ENCODE data around the gene ITPK1. TPM values are rescaled to one million over a fixed set of nuclear protein-coding genes. Genes with fewer than 3 reads are reported as not detected.

The ITPK1 gene
- total and polyA plus RNA-seq, 2 donors (not counting 3 experiments of a cell fraction or from before 2014, with no cell fraction given) = 39.6 to 51.8 TPM

DNA sequence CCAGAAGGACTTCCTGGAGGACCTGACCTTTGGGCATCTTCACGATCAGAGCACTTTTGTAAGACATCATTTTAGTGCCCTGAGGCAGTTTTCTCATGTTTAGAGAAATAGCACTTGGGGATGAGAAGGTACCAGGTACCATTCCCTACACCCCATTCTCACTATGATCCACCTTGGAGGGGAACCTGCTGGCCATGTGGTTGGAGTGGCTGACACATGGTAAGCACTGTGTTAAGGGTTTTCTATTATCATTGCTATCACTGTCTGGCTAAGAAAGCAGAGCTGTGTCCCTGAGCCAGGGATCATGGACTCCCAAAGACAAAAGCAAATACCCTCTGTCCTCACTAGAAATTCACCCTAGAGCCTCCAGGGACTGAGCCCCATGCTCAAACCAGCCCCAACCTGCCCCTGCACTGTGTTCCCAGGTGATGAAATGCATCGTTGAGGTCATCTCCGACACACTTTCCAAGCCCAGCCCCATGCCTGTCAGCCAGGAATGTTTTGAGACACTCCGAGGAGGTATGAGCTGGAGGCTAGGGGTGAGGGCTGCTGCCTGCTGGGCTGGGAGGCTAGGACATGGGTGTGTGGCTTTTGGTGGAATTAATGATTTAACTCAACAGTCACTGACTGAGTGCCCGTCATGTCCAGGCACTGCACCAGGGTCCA, 189.4 kb downstream of the ITPK1 start:
- dilution Hi-C loops (cut with MboI; ENCODE audit: extremely low pct_ligation_motif_present, low sequenced_read_pairs) = no loop called here
- Histone ChIP-seq H3K79me2 (ENCODE audit: control insufficient read depth, insufficient read depth, low read length) (no peaks in the 10 kb centered on the region), H2AFZ (ENCODE audit: low read depth, low read length) (no peak overlapping the region), H3K9me3 (replicated peaks; ENCODE audit: control insufficient read depth, insufficient read depth, low read length) (no peaks in the 10 kb centered on the region), H3K4me3 (replicated peaks in 1 of 3; ENCODE audit: insufficient read depth in 1 of 3, low read depth in 1 of 3, low read length in 3 of 3) (no peak overlapping the region), H3K9me1 (replicated peaks; ENCODE audit: control insufficient read depth, extremely low read depth, insufficient read depth, low read length) (no peaks in the 10 kb centered on the region), H3K4me1 (ENCODE audit: control insufficient read depth, extremely low read depth, insufficient read depth, low read length) (no peaks in the 10 kb centered on the region), H4K20me1 (replicated peaks; ENCODE audit: control insufficient read depth, extremely low read depth, insufficient read depth, low read length) (no peaks in the 10 kb centered on the region), H3K27me3 (ENCODE audit: control insufficient read depth in 2 of 2, insufficient read depth in 2 of 2, low read length in 2 of 2) (peaks cover 5 to 6% of the 10 kb centered on the region in 2 experiments), H3K4me2 (ENCODE audit: insufficient read depth, low read length) (no peak overlapping the region), H3K36me3 (ENCODE audit: control insufficient read depth in 2 of 2, extremely low read depth in 1 of 2, insufficient read depth in 2 of 2, low read length in 2 of 2) (no peaks in the 10 kb centered on the region), H3K9ac (replicated peaks; ENCODE audit: extremely low read depth, insufficient read depth, low read length) (no peak overlapping the region), H3K27ac (ENCODE audit: insufficient read depth, low read depth, low read length) (no peak overlapping the region)
- ChIA-PET CTCF (interaction anchor here (1.2 kb wide), 1 partner anchor 20 kb away, joined by 3 read pairs; no protein-coding TSS in a partner anchor), POLR2A (no interaction called here)
- DNase-seq (ENCODE audit: low read depth, low spot score) = no peak
- intact Hi-C loops (cut with micrococcal nuclease) = no loop called here
- BruUV-seq (replicated peaks) = no TSS peak
- no peak for TF ChIP-seq GATA2 (IDR thresholded peaks at IDR 0.05; ENCODE audit: insufficient read depth, insufficient read length, low read depth, low read length)
- no peak for TF ChIP-seq MYC (IDR thresholded peaks at IDR 0.05; ENCODE audit: low read depth, low read length)
- TF ChIP-seq, protein P1, sequence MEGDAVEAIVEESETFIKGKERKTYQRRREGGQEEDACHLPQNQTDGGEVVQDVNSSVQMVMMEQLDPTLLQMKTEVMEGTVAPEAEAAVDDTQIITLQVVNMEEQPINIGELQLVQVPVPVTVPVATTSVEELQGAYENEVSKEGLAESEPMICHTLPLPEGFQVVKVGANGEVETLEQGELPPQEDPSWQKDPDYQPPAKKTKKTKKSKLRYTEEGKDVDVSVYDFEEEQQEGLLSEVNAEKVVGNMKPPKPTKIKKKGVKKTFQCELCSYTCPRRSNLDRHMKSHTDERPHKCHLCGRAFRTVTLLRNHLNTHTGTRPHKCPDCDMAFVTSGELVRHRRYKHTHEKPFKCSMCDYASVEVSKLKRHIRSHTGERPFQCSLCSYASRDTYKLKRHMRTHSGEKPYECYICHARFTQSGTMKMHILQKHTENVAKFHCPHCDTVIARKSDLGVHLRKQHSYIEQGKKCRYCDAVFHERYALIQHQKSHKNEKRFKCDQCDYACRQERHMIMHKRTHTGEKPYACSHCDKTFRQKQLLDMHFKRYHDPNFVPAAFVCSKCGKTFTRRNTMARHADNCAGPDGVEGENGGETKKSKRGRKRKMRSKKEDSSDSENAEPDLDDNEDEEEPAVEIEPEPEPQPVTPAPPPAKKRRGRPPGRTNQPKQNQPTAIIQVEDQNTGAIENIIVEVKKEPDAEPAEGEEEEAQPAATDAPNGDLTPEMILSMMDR (IDR thresholded peaks at IDR 0.05; ENCODE audit: extremely low read depth in 1 of 2, insufficient read depth in 1 of 2, low read depth in 1 of 2, low read length in 2 of 2) = no peak
- TF ChIP-seq, protein P2, sequence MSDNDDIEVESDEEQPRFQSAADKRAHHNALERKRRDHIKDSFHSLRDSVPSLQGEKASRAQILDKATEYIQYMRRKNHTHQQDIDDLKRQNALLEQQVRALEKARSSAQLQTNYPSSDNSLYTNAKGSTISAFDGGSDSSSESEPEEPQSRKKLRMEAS (IDR thresholded peaks at IDR 0.05; ENCODE audit: insufficient read depth, insufficient read length) = no peak
- TF ChIP-seq POLR2AphosphoS5 (IDR thresholded peaks at IDR 0.05; ENCODE audit: insufficient read depth, low read depth, low read length) = no peak
- no peak for TF ChIP-seq FOS (IDR thresholded peaks at IDR 0.05; ENCODE audit: borderline replicate concordance, insufficient read depth, low read length)
- no peak for TF ChIP-seq JUN (IDR thresholded peaks at IDR 0.05; ENCODE audit: borderline replicate concordance, insufficient read depth, insufficient read length, low read depth)
- no peak for TF ChIP-seq EZH2 (IDR thresholded peaks at IDR 0.05; ENCODE audit: borderline replicate concordance, low read depth, low read length, severe bottlenecking)
- TF ChIP-seq POLR2A (IDR thresholded peaks at IDR 0.05; ENCODE audit: low read depth, low read length) = no peak
- FAIRE-seq = no peak
